HG03039 (cell line): ENCODE measurements around the gene INSC.
A peak's percentile ranks its signal among the peaks of the same experiment; 100 is the strongest.

Experiments used
- ATAC-seq: cut with Tn5 transposase; IDR thresholded peaks from one replicate; pipeline ENCODE4 v1.9.1; 2021; ENCODE audit warnings: mild to moderate bottlenecking, moderate library complexity; ENCODE audit not compliant: unreplicated experiment

INSC gene

GRCh38 chr11:15108592-15109130 is 6.1 kb upstream of the INSC start:
- ATAC-seq: no peak

DNA sequence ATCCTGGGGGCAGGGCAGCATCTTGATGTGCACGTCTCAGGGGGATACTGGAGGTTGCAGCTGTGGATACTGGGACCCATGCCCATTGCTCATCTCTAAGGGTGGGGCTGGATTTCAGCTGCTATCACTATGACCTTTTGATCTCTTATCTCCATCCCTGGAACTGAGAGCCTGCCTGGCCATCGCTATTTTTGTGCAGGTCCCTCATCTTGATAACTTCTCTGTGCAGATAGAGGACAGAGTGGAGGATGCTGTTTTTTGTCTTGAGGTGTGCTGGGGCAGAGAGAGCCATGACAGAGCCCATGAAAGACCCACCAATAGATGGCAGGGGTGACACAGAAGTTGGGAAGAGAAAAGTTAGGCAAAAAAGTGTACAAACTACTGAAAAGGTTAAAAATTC is 5.1 kb upstream of the INSC start:
- no peak for ATAC-seq

GRCh38 chr11:15111215-15111614 is 3.5 kb upstream of the INSC start:
- ATAC-seq: no peak

DNA sequence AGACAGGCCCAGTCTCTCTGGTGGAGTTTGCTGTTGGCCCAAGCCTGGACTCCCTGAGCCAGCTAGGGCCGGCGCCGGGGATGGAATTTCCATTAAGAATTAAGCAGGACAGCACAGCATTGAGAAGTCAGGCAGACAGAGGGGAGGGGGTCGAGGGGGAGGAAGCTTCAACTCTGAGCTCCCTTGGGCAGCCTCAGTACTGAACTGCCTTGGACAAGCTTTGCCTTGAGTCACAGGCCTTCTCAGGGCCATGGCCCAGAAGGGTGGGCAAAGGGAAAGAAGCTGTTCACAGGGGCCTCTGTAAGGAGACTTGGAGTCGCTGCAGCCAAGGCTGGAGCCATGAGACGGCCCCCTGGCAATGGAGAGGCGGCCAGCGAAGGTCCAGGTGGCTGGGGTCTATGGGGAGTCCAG is 2.6 kb upstream of the INSC start:
- no peak for ATAC-seq

DNA sequence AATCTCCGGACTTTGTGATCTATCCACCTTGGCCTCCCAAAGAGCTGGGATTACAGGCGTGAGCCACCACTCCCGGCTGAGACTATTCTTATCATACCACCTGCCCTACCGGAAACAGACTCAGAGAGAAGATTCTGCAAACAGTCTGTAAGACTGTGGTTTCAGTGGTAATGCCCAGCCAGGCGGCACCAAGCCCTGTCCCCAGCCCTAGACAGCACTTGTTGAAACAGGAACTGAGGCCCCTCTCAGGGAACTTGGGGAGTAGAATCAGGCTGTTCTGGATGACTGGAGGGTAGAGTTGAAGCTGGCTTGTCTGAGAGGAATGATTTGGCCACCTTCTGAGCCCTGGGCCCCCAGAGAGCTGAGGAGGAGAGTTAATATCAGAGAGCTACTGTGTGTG is 1.3 kb upstream of the INSC start:
- peak; percentile 89 for ATAC-seq

DNA sequence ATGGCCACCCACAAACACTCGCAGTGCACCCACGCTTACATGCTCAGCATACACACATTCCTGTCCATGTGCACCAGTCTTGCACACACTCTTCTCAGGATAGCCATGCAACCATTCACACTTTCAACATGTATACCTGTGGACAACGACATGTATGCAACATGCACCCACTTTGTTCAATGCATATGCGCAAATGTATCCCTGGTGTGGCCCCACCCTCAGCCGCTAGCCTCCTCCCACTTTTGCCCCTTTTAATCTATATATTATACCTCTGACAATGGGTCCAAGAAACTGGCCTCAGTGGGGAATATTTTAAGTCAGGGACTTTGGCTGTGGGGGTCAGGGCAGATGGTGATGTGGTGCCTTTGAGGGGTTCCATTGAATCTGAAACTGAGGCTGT is 963 bp downstream of the INSC start:
- no peak for ATAC-seq

DNA sequence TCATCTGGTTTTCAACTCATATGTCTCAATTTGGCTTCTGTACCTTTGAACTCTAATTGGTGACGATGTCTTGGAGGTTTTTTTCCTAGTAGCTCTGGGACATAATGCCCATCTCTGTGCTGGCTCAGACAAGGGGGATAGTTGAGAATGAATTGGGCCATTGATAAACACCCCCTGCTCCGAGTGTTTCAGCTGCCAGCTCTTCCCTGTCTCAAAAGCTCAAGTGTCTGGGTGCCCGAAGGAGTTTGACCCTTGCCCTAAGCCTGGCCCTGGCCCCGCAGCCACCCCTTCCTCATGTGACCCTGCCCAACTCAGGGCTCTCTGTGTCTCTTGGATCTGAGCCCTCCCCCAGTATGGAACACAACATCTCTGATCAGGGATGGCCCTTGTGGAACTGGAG is 3.0 kb downstream of the INSC start:
- ATAC-seq: no peak

DNA sequence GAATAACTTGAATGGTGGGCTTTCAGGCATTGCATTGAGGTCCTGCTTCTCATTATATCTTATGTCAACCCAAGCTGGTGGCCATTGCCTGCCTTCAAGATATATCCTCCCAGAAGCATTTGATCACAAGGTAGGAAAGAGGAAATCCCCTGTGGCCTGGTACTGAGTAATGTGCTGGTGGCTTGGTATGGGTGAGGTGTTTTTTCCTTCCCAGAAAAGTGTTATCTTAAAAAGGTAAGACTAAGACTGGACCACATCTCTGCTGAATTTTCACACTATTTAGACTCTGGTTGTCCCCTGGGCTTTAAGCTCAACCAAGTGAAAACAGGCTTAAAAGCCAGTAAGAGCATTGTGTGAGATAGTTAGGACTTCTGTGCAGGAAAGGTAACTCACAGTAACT is 3.7 kb downstream of the INSC start:
- ATAC-seq: no peak

GRCh38 chr11:15119352-15119751 is 4.6 kb downstream of the INSC start:
- ATAC-seq: no peak

GRCh38 chr11:15119826-15120225 is 5.1 kb downstream of the INSC start:
- ATAC-seq: no peak

DNA sequence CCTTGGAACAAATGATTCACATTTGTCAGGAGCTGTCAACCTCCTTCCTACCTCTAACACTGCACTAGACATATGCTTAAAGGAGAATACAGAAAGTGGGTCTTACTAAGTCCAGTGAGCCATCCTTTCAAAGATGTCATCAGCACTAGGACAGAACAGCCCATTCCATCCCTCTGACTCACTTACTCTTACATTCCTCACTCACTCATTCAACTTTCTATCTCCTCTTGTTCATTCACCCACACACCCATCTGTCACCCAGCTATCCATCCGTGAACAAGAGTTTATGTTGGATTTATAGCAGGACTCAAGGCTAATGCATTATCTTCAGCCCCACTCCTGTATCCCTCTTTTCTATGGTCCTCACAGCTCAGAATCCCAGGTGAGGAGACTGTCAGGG is 9.1 kb downstream of the INSC start:
- no peak for ATAC-seq

DNA sequence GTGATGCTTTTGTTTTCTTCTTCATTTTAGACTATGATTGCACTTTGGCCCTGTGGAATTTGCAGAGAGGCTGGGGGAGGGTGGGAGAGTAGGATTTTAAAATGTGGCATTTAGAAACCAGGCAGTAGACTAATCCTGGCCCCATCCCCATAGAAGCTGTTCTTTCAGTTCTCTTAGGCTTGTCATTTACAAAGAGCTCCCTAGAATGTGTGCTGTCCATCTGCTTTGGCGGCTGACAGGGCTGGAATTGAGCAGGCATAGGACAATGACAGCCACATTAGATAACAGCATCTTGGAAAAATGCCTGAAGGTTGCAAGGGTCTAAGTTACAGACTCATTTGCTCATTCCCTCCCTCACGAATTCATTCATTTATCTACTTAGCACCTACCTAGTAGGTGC is 9.8 kb downstream of the INSC start:
- ATAC-seq: no peak

DNA sequence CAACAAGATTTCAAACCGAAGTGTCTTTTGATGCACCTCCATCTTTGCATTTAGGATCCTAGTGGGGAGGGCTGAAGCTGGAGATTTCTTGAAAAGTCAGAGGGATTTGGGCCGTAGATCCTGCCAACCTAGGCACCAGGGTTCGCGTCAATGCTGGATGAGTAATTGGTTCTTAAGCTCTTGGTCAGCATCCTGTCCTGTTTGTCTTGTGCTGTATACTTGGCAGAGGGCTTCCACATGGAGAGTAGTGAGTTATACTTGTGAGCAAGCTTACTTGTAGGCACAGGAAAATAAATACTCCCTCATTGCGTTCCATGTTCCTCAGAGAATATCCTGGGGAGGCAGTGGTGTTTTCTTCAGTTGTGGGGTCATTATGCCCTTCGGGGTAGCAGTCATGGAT is 12.6 kb downstream of the INSC start:
- ATAC-seq: no peak

DNA sequence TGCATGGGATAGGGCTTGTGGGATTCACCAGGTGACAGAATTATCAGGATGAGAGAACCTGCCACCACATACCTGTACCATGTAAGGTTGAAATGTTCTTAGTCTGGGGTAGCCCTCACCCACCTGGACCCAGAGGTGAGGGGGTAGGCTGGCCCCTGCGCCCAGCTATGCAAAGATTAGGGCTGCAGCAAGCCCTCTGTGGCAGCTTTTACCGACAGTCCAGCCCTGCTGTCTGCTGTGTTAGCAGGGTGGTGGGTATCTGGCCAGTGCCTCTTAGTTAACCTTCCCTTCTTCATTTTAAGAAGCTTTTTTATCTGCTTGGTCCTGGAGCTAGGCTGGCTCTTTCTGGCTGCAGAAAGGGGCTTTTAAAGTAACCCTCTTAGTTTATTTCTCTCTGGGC is 13.9 kb downstream of the INSC start:
- no peak for ATAC-seq

- ATAC-seq: no peak
These were observed 21.4 kb downstream of the INSC start for GRCh38 chr11:15136166-15136565.

GRCh38 chr11:15139096-15139770 is 24.5 kb downstream of the INSC start:
- no peak for ATAC-seq

- no peak for ATAC-seq
These were observed 25.4 kb downstream of the INSC start for GRCh38 chr11:15139958-15140659.

- ATAC-seq: no peak
These were observed 26.7 kb downstream of the INSC start for GRCh38 chr11:15141381-15141780.

DNA sequence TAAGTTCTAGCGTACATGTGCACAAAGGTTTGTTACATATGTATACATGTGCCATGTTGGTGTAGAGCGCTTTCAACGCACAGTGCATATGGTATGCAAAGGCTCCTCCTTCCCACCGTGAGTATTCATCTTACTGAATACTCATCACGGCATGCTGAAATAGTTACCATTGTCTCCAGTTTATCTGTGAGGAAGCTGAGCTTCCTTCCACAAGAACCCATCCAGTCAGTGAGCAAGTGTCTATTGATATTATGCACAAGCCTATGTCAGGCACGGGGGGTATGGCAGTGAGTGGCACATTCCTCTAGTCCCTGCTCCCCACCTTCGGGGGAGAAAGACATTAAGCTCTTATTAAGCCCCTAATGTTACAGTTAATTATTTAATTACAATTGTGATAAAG is 28.1 kb downstream of the INSC start:
- ATAC-seq: no peak

DNA sequence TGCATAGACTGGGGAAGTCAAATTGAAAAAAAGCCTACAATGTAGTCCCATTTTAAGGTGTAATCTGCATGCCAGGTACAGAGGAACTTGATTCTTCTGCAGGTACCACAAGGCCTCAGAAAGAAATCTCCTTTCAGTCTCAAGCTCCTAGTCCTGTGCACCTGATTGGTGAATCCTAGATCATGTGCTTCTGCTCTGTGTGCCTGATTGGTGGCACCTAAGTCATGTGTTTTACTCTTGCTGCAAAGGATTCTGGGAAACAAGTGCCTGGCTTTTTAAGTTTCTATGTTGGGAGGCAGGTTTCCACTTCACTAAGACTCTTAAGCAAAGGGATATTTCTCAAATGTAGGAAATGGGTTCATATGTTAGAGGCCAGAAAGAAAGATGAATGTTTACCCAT is 29.1 kb downstream of the INSC start:
- ATAC-seq: no peak

GRCh38 chr11:15144347-15144746 is 29.6 kb downstream of the INSC start:
- ATAC-seq: no peak

DNA sequence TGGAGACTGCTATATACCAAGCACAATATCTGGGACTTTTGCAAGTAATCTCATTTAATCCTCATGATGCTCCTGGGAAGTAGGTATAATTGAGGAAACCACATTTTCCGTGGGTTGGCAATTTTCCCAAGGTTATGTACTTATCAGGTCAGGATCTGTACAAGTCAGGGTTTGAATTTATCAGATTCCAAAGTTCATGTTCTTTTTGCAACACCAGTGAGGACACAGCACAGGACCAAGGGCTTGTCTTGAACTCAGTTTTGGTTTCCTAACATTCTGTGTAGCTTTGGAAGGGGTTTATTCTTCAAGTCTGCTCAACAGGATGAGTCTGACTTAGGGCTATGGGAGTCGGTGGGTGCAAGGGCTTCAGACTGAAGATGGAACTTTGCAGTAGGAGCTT is 30.4 kb downstream of the INSC start:
- ATAC-seq: no peak

GRCh38 chr11:15145615-15146014 is 30.9 kb downstream of the INSC start:
- ATAC-seq: no peak
